ENCODE measurements around the gene TST.

GRCh38 chr22:36971341-36972125 lies 47.7 kb downstream of the TST start:
- no peak for TF ChIP-seq CTCF (IDR thresholded peaks at IDR 0.05)
- no peak for TF ChIP-seq EZH2 (IDR thresholded peaks at IDR 0.05; ENCODE audit: borderline replicate concordance, insufficient read depth, low read depth, low read length, poor library complexity, severe bottlenecking)
